Measurements from ENCODE around the gene OLFM1.
A peak's percentile ranks its signal among the peaks of the same experiment; 100 is the strongest.

OLFM1 gene

DNA sequence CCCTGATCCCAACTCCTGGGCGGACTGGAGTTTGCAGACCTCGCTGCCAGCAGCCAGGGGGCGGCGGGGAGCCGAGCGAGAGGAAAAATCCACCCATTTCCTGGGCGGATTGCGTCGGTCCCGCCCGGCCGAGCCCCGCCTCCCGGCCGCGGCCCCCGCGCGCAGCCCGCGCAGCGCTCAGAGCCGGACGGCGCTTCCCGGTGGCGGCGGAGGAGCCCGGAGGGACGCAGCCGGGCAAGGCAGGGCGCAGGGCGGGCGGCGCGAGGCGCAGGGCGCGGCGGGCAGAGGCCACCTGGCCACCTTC lies at the start of gene OLFM1:
Gene OLFM1 (plus strand): TSS at position 180 of the 304 bp plus-strand sequence. CDS start 322 bp downstream, outside the sequence.
- peaks cover 30% of the 10 kb centered on the region for H3K27me3 ChIP-seq (ENCODE audit: insufficient read depth, insufficient read length)
- peak; percentile 82 for DNase-seq (ENCODE audit: low read depth, low spot score)
- peak within 1 kb of the TSS; percentile 75 for H3K4me3 ChIP-seq (ENCODE audit: insufficient read length, low read depth)
- TF ChIP-seq YY1 (IDR thresholded peaks at IDR 0.05; ENCODE audit: insufficient read depth, insufficient read length) (no peak), SUZ12 (IDR thresholded peaks at IDR 0.05; ENCODE audit: extremely low read depth, insufficient read depth, insufficient read length) (no peak), ZNF274 (IDR thresholded peaks at IDR 0.05; ENCODE audit: low read depth, low read length) (no peak)
- peak within 1 kb of the TSS; percentile 86 for H3K9ac ChIP-seq (ENCODE audit: insufficient read length, low read depth)
- peaks cover 8% of the 10 kb centered on the region for H3K4me1 ChIP-seq (ENCODE audit: insufficient read depth, insufficient read length)
- no peaks in the 10 kb centered on the region for H3K9me3 ChIP-seq (ENCODE audit: insufficient read depth, low read length)
- peaks cover 28% of the 10 kb centered on the region for H3K36me3 ChIP-seq (ENCODE audit: insufficient read depth, insufficient read length, low read length)

DNA sequence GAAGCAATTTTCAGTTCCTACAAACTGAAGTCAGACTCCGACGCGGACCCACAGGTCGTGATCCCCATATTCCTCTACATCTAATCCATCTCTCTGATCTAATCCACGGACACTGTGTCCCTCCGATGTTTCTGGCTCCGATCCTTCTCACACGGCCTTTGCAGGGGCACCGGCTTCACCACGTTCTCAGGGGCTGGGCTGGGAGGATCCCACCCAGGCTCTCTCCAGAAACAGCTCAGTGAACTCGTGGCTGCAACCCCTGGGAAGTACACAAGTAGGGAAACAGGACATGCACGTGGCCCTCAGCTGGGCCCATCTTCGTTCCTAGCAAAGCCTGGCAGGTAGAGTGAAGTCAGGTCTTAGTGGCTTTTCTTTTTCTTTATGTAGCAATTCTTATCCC lies 49.1 kb upstream of the OLFM1 start:
- Histone ChIP-seq H3K36me3 (ENCODE audit: insufficient read depth, insufficient read length, low read length) (no peaks in the 10 kb centered on the region), H3K4me1 (ENCODE audit: insufficient read depth, insufficient read length) (no peaks in the 10 kb centered on the region), H3K4me3 (ENCODE audit: insufficient read length, low read depth) (no peak overlapping the region), H3K9ac (ENCODE audit: insufficient read length, low read depth) (no peak overlapping the region), H3K27me3 (ENCODE audit: insufficient read depth, insufficient read length) (no peaks in the 10 kb centered on the region), H3K9me3 (ENCODE audit: insufficient read depth, low read length) (no peaks in the 10 kb centered on the region)
- no peak for DNase-seq (ENCODE audit: low read depth, low spot score)
- TF ChIP-seq YY1 (IDR thresholded peaks at IDR 0.05; ENCODE audit: insufficient read depth, insufficient read length), result no peak
- no peak for TF ChIP-seq SUZ12 (IDR thresholded peaks at IDR 0.05; ENCODE audit: extremely low read depth, insufficient read depth, insufficient read length)
- TF ChIP-seq ZNF274 (IDR thresholded peaks at IDR 0.05; ENCODE audit: low read depth, low read length), result no peak

DNA sequence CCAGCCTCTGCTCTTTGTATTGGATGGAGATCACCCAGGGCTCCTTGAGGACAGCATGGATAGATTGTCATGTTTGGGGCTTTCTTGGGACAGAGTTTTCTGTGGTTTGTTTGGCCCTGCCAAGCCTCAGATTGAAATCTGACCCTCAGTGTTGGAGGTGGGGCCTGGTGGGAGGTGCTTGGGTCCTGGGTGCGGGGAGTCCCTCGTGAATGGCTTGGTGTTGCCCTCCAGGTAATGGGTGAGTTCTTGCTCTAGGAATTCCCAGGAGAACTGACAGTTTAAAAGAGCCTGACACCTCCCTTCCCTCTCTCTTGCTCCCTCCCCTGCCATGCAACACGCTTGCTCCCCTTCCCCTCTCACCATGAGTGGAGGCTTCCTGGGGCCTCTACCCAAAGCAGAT lies 48.6 kb upstream of the OLFM1 start:
- Histone ChIP-seq H3K4me3 (ENCODE audit: insufficient read length, low read depth) (no peak overlapping the region), H3K4me1 (ENCODE audit: insufficient read depth, insufficient read length) (no peaks in the 10 kb centered on the region), H3K9ac (ENCODE audit: insufficient read length, low read depth) (no peak overlapping the region), H3K9me3 (ENCODE audit: insufficient read depth, low read length) (no peaks in the 10 kb centered on the region), H3K27me3 (ENCODE audit: insufficient read depth, insufficient read length) (no peaks in the 10 kb centered on the region), H3K36me3 (ENCODE audit: insufficient read depth, insufficient read length, low read length) (no peaks in the 10 kb centered on the region)
- no peak for TF ChIP-seq SUZ12 (IDR thresholded peaks at IDR 0.05; ENCODE audit: extremely low read depth, insufficient read depth, insufficient read length)
- TF ChIP-seq YY1 (IDR thresholded peaks at IDR 0.05; ENCODE audit: insufficient read depth, insufficient read length), result no peak
- TF ChIP-seq ZNF274 (IDR thresholded peaks at IDR 0.05; ENCODE audit: low read depth, low read length), result no peak
- DNase-seq (ENCODE audit: low read depth, low spot score), result no peak

DNA sequence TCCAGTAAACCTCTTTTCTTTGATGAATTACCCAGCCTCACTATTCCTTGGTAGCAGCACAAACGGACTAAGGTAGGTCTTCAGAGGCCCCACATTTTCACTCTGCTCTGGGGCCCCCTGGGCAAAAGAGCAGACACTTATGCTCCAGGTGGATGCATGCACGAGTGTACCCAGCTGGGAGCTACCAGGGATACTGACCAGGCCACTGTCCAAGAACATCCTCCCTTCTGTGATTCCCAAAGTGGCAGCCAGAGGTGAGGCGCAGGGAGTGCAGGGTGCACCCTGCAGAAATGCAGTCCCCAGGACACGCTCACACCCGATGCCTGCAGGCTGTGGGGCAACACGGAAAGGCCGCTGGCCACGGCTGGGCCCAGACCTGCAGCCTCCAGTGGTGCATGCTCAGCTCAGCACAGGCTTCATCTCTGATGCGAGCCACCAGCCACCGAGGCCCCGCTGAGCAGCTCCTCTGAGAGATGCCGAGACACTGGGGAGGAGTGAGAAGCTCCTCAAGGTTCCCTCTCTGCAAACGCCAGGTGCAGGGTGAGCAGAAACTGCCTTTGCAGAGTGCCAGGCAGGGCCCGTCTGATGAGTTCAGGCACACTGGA lies 48.1 kb upstream of the OLFM1 start:
- no peaks in the 10 kb centered on the region for H3K36me3 ChIP-seq (ENCODE audit: insufficient read depth, insufficient read length, low read length)
- no peaks in the 10 kb centered on the region for H3K4me1 ChIP-seq (ENCODE audit: insufficient read depth, insufficient read length)
- DNase-seq (ENCODE audit: low read depth, low spot score), result no peak
- no peaks in the 10 kb centered on the region for H3K27me3 ChIP-seq (ENCODE audit: insufficient read depth, insufficient read length)
- no peaks in the 10 kb centered on the region for H3K9me3 ChIP-seq (ENCODE audit: insufficient read depth, low read length)
- TF ChIP-seq ZNF274 (IDR thresholded peaks at IDR 0.05; ENCODE audit: low read depth, low read length) (no peak), YY1 (IDR thresholded peaks at IDR 0.05; ENCODE audit: insufficient read depth, insufficient read length) (no peak), SUZ12 (IDR thresholded peaks at IDR 0.05; ENCODE audit: extremely low read depth, insufficient read depth, insufficient read length) (no peak)
- H3K9ac ChIP-seq (ENCODE audit: insufficient read length, low read depth), result no peak overlapping the region
- no peak overlapping the region for H3K4me3 ChIP-seq (ENCODE audit: insufficient read length, low read depth)

DNA sequence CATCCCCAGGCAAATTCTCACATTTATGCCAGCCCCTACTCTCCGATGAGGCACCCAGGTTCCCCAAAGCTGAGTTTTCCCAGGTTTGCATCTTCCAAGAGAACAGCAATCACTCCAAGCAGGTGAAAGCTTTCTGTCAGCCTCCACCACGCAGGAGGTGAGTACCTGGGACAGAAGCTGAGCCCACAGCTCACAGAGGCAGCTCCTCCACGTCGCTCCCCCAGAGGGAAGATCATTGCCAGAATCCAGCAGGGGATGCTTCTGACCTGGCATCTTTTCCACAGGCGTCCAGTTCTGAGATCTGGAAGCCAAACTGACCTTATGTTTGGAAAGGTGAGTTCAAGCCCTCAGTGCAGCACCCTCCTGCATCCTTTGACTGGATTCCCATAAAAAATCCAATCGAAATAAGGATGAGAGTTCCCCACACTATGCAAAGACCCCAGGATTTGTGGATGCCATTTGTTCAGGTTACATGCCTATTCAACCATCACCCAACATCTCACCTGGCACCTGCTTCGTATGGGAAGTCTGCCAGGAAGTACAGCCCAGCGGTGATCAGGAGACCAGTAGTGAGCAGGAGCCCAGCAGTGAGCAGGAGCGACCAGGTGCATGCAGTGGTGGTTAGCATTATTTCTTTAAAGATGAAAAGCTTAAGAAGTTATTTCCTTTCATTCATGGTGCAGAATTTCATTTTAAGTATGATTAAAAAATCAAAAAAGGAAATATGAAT lies 47.4 kb upstream of the OLFM1 start:
- H3K4me1 ChIP-seq (ENCODE audit: insufficient read depth, insufficient read length), result no peaks in the 10 kb centered on the region
- H3K9ac ChIP-seq (ENCODE audit: insufficient read length, low read depth), result no peak overlapping the region
- no peak for DNase-seq (ENCODE audit: low read depth, low spot score)
- no peaks in the 10 kb centered on the region for H3K9me3 ChIP-seq (ENCODE audit: insufficient read depth, low read length)
- no peak overlapping the region for H3K4me3 ChIP-seq (ENCODE audit: insufficient read length, low read depth)
- TF ChIP-seq SUZ12 (IDR thresholded peaks at IDR 0.05; ENCODE audit: extremely low read depth, insufficient read depth, insufficient read length) (no peak), YY1 (IDR thresholded peaks at IDR 0.05; ENCODE audit: insufficient read depth, insufficient read length) (no peak), ZNF274 (IDR thresholded peaks at IDR 0.05; ENCODE audit: low read depth, low read length) (no peak)
- no peaks in the 10 kb centered on the region for H3K36me3 ChIP-seq (ENCODE audit: insufficient read depth, insufficient read length, low read length)
- H3K27me3 ChIP-seq (ENCODE audit: insufficient read depth, insufficient read length), result no peaks in the 10 kb centered on the region

DNA sequence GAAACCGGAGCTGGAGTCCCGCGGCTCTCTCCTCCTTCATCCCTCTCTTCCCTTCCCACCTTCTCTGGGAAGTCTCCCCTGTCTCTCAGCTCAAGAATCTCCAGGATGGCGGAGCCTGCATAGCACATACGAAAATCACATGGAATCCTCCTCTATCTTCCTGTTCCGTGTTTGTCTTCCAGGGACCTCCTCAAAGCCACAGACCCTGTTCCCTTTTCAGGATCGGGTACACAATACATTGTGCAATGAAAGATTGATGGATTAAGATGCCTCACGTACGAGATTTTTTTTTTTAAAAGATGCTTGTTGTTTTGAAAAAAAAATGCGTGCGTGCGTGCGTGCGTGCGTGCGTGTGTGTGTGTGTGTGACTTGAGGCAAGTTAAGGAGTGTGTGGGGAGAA lies 46.6 kb upstream of the OLFM1 start:
- Histone ChIP-seq H3K9ac (ENCODE audit: insufficient read length, low read depth) (no peak overlapping the region), H3K9me3 (ENCODE audit: insufficient read depth, low read length) (no peaks in the 10 kb centered on the region), H3K4me1 (ENCODE audit: insufficient read depth, insufficient read length) (no peaks in the 10 kb centered on the region), H3K36me3 (ENCODE audit: insufficient read depth, insufficient read length, low read length) (no peaks in the 10 kb centered on the region), H3K27me3 (ENCODE audit: insufficient read depth, insufficient read length) (no peaks in the 10 kb centered on the region), H3K4me3 (ENCODE audit: insufficient read length, low read depth) (no peak overlapping the region)
- DNase-seq (ENCODE audit: low read depth, low spot score), result no peak
- TF ChIP-seq YY1 (IDR thresholded peaks at IDR 0.05; ENCODE audit: insufficient read depth, insufficient read length), result no peak
- no peak for TF ChIP-seq SUZ12 (IDR thresholded peaks at IDR 0.05; ENCODE audit: extremely low read depth, insufficient read depth, insufficient read length)
- no peak for TF ChIP-seq ZNF274 (IDR thresholded peaks at IDR 0.05; ENCODE audit: low read depth, low read length)

DNA sequence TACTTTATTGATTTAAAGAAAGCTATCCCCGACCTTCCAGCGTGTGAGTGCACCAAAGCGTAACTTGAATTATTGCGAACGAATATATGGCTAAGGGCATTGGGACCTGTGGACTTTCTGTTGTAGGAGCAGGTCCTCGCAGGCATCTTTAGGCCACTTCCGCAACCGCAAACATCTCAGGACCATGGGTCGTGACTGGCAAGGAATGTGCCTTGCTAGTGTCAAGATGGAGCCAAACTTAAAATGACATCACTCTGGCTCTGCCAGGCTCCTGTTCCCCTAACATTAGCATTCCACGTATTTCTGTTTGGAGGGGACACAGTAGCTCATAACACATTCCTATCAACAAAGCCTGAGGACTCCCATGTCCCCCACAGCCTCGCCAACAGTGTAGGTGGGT lies 44.1 kb upstream of the OLFM1 start:
- Histone ChIP-seq H3K9ac (ENCODE audit: insufficient read length, low read depth) (no peak overlapping the region), H3K36me3 (ENCODE audit: insufficient read depth, insufficient read length, low read length) (no peaks in the 10 kb centered on the region), H3K27me3 (ENCODE audit: insufficient read depth, insufficient read length) (no peaks in the 10 kb centered on the region), H3K4me1 (ENCODE audit: insufficient read depth, insufficient read length) (no peaks in the 10 kb centered on the region), H3K4me3 (ENCODE audit: insufficient read length, low read depth) (no peak overlapping the region), H3K9me3 (ENCODE audit: insufficient read depth, low read length) (no peaks in the 10 kb centered on the region)
- no peak for DNase-seq (ENCODE audit: low read depth, low spot score)
- TF ChIP-seq SUZ12 (IDR thresholded peaks at IDR 0.05; ENCODE audit: extremely low read depth, insufficient read depth, insufficient read length) (no peak), ZNF274 (IDR thresholded peaks at IDR 0.05; ENCODE audit: low read depth, low read length) (no peak), YY1 (IDR thresholded peaks at IDR 0.05; ENCODE audit: insufficient read depth, insufficient read length) (no peak)

Data from NT2/D1 (cell line).